Activated naive CD4-positive, alpha-beta T cell (primary cell): ENCODE results near the gene FBXO39.
"Not testable (repeated sequence)": the region's sequence is repeated elsewhere in the genome, so short reads cannot be mapped to it uniquely, and the experiment has no call there.

Experiments used
- DNase-seq, 4 experiments: peaks; one replicate each; lab custom pipeline; 2025; lab: John Stamatoyannopoulos, UW

The FBXO39 gene

DNA sequence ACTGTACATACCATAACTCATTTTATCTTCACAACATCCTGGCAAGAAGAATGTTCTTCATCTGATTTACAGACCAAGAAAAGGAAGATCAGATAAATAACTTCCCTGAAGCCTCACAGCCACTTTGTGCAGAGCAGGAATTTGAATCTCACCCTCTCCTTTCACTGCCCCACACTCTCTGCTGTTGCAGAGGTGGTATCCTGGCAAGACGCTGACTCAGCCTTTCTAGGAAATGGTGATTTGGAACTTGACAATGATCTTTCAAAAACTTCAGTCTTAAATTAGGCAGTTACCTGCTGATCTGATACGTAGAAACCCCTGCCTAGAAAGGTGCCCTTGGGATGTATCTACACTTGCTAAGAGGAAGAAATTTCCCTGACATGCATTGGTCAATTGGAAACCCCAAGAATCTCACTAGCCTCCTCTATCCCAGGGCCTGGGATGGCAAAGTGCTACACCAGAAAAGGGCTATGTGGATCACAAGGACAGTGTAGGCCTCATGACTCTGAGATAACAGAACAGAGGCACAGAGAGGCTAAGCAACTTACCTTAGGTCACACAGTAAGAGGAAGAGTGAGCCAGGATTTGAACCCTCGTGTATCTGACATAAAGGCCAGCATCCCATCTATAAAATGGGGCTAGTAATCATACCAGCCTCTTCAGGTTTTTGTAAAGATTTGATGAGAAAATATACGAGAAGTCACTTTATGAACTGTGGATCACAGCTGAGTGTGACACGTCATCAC is 17.9 kb downstream of the FBXO39 start:
- DNase-seq, result no peak

DNA sequence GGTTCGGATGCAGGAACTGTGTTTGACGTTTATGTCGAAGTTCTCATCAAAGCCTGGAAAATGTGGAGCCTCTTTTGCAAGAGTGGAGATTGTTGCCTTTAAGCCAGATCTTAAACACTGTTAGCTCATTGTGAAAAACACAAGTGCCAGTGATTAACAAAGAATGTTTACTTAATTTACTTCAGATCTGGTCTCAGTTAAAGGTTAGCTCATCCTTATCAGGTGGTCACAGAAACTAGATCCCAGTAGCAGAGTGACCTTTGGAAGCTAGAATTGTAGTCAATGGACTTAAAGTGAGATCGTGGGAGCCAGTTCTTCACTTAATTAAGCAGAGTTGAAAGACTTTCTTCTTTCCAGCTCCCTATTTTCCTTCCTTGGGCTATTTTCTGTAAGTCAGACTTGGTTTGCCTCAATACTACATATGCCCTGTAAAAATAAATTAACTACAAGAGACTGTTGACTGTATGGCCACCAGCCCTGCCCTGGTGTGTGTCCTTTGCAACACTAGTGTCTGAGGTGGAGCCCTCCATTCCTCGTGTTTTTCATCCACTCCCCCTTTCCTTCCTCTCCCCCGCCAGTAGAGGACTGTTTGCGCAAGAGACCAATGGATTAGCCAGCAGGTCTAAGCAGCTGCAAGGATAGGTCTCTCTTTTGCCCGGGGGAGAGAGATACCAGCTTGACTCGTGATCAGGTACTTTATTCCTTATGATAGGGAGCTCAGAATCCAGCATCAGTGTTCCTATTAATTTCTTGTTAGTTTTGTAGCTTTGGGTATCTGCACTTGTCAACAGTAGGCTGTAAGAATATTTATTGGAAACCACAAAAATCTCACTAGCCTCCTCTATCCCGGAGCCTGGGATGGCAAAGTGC is 20.2 kb downstream of the FBXO39 start:
- DNase-seq, result no peak

DNA sequence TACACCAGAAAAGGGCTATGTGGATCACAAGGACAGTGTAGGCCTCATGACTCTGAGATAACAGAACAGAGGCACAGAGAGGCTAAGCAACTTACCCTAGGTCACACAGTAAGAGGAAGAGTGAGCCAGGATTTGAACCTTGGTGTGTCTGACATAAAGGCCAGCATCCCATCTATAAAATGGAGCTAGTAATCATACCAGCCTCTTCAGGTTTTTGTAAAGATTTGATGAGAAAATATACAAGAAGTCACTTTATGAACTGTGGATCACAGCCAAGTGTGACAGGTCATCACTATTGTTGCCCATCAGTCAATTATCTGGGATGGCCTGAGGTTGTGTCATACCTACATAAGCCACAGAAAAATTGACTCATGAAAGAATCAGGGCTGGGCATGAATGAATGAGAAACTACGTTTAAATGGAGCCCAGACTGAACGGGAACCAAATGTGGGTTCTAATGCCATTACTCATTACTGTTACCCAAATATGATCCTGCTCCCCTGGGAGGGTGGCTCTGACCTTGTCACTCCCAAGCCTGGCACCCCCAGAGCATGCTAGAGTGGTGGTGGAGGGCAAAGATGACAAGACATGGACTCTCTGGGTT is 21.0 kb downstream of the FBXO39 start:
- no peak for DNase-seq

DNA sequence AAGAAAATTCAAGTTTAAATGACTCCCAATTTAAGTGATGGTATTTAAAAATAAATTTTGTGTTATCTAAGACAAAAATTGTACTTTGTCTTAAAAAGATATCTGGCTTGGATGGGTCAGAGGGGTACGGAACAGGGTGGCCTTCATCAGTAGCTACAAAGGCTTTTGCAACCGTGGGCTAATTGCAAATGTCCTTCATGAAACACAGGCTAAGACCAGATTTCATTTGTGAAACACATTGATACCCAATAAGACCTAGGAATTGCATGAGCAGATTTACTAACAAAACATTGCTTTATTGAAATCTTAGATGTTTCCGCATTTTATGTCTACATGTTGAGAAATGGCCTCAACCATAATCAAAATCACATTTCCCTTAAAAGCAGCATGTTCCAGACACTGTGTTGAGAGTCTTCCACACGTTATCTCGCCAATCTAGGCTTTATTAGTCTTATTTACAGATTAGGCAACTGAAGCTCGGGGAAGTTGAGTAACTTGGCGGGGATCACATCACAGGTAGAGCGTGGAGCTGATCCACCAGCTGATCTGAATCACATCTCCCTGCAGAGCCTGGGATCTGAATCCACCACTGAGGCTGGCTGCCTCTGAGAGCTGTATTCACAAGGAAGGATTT is 21.8 kb downstream of the FBXO39 start:
- no peak for DNase-seq

DNA sequence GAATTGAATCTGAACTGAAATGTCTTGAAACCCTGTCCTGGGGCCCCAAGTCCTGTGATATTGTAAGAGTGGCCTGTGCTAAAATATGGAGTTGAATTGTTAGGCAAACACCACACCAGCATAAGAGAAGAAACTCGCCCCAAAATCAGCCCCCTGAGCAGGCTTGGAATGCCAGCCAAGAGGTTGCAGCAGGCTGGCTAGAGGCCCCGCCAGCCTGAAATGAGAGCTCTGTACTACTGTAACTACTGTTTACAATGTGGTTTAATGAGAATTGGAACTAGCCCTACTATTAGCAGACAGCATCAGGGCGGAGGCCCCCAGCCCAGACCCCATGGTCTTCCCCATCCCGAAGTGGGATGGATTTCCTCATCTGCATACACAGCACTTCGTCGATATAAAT is 23.7 kb downstream of the FBXO39 start:
- DNase-seq, result no peak

DNA sequence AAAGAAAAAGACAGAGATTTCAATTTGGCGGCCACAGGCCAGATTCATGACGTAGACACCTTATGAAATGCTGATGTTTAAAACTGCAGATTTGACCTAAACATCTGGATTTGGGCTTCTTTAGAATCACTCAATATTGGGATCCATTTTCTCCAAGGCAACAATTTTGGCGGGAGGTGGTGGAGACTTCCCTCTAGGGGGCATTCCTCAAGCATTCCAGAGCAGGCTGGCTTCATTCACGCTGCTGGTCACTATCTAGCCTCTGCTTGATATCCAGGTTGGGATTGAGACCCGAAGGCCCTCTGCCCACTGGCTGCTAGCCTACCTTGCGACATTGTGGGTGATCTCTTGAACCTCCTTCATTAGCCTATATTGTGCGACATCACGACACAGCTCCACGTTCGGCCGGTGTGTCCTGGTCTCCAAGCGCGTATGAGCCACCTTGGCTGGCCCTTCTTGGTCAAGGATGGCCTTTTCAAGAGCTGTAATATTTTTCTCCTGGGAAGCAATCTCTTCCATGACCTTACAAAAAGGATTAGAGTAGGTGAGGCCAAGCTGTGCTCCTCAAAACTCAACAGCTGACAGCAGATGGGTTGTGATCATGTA is 24.5 kb downstream of the FBXO39 start:
- DNase-seq, result no peak

DNA sequence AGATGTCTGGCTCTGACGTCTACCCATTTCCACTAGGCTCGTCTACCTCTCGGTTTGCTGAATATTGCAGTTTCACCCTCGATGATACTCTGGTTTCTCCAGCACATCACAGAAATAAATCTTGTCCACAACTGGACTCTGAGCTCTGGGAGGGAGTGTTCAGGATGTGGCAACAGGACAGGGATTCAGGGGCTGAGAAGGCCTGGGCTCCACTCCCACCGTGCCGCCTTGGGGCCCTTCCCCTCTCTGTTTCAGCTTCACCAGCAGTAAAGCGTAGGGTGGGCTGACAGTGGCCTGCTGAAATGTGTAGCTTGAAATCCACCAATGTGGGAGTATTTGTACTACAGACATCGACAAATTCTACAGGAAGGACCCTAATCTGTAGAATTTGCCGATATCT is 35.5 kb downstream of the FBXO39 start:
- DNase-seq, result no peak

DNA sequence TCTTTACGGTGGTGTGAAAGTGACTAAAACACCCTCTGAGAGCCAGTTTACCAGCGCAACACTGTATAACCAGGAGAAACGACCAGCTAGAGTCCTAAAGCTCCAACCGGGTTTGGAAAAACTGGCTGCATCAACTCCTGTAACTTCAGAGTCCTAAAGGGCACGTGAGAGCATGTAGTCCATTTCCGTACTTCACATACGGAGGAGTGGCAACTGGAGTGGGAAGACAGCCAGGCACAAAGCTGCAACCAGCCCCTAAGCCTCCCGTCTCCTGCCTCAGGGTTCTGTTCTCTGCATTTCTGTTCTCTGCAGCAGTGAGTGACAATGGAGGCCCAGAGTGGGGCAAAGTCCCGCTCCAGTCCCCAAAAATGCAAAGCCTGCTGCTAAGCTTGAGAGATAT is 36.3 kb downstream of the FBXO39 start:
- no peak for DNase-seq

DNA sequence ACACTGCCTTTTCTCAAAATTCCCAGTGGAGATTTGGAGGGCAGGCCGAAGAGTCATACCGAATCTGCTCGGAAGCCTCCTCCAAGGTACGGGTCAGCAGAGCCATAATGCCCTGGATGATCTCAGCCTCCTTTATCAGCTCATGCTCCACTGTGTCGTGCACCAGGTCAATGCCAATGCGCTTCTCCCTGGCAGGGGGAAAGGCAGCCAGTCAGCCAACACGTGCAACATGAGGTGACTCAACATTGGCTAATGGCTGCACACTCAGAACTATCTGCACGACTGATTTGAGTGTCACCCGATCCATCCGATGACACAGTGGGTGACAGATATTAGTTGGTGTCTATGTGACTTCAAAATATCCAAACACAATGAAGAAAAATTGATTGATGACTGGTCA is 39.8 kb downstream of the FBXO39 start:
- DNase-seq, result no peak

DNA sequence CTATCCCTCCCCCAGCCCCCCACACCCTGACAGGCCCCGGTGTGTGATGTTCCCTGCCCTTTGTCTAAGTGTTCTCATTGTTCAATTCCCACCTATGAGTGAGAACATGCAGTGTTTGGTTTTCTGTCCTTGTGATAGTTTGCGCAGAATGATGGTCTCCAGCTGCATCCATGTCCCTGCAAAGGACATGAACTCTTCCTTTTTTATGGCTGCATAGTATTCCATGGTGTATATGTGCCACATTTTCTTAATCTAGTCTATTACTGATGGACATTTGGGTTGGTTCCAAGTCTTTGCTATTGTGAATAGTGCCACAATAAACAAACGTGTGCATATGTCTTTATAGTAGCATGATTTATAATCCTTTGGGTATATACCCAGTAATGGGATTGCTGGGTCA is 40.4 kb downstream of the FBXO39 start:
- not testable (repeated sequence) for DNase-seq

DNA sequence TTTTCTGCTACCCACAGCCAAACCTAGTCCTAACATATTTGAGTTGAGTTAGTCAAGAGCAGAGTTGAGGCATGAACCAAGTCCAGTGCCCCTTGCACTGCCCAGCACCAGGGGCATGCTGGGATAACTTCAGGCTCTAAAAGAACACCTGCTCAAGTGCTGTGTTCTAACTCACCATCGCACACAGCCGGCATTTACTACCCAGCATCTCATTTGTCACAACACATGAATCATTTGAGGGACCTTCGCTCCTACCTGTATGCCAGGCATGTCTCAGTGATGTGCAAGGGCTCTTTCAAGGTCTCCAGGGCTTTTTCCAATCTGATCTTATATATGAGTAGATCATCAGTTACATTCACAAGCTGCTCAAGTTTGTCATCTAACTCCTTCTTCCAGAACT is 42.9 kb downstream of the FBXO39 start:
- no peak for DNase-seq

DNA sequence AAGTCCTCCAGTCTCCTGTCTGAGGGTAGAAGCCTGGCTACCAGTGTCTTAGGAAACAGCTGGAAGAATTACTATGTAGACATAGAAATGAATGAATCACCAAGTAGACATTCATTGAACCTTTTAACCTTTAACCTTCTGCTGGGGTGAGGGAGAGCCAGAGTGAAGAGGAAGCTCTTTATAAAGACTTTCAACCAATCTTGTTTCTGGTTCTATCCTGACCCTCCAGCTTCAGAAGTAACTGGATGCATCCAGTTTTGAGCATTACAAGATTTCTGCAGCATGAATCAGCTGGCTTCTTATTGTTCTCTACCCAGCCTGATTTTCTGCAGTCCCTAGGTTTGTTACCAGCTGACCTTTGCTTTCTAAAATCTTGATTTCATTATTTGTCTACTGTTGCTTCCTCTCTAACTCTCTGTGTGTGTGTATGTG is 47.0 kb downstream of the FBXO39 start:
- no peak for DNase-seq

DNA sequence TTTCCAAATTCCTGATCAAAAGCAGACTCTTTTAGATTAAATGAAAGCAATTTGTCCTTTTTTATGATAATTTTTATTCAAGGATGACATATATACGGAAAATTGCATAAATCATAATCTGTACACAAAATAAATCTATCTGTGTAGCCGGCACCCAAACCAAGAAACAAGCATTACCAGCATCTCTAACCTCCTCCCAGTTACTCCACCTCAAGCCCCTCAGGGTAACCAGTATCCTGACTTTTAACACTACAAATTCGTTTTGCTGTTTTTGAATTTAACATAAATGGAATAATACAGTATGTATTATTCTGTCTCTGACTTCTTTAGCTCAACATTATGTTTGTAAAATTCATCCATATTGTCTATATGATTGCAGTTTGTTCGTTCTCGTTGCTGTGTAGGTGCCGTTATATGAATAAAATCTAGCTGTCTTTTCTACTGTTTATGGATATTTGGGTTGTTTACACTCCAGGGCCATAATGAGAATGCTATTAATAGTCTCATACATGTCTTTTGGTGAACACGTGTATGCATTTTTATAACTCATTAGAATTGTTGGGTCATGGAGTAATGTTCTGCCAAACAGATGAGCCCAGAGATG is 54.5 kb downstream of the FBXO39 start:
- DNase-seq, result no peak

DNA sequence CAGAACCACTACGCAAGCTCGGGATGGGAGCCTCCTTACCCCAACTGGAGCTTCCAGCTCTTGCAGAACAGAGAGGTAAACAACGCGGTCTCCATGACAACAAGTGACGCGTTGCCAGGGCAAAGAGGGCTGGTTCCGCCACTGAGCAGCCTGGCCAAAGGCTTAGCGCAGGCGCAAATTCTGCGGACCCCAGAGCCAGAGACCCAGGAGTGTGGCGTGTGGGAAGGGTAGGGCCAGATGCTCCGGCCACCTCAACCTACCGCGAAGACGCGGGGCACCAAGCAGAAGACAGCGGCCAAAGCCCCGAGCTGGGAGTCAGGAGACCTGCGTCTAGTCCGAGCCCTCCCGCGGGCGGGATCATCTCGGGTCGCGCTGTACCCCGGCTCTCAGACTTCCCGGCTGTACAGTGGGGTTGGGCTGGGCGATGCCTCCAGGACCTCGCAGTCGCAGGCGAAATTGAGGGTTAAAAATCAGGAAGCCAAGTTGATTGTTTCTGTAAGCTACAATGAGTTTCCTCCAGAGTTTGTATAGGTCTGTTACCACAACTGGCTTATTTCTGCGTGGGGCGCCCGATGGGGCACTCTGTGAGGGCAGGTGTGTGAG is 55.7 kb downstream of the FBXO39 start, which contains the start of gene TEKT1:
Gene TEKT1 (minus strand): TSS at position 69 of the 603 bp plus-strand sequence. CDS start 1,353 bp downstream, outside the sequence.
- peak in 2 of 4 experiments; percentile 29 to 48 for DNase-seq
